ENCODE data around the gene KIAA1191. TPM values are rescaled to one million over a fixed set of nuclear protein-coding genes. Genes with fewer than 3 reads are reported as not detected.

Gene KIAA1191
- total RNA-seq, 3 donors from 2014 or later, result 82.2 to 102 (median 90.7) TPM

DNA sequence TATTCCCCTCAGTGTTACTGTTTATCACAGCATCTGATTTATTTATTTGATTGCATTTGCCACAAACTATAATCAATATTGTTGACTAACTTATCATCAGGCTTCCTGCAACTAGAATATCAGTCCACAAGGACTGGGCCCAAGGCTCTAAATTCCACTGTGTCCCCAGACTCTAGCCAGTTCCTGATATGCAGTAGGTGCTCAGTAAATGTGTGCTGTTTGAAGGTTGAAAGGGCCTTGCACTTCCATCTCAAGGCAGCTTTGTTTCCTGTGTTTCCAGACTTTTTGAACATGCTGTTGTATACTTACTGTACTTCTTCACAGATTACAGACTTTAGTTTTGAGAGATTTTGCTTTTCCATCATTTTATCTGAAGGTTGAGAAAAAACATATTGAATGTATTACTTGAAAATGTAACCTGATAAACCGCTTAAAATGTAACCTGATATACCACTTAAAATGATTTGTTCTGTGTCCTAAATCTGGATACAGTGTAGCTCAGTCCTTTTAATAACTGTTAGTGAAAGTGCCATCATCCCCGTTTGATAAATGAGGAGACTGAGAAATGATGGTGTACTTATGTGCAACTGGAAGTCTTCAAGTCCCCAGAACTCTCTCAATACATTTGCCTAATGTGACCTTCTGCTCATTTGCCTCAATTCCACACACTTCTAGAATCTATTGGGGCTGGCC, 18.7 kb downstream of the KIAA1191 start:
- no peak overlapping the region for H3K4me3 ChIP-seq
- H3K9me3 ChIP-seq, result no peaks in the 10 kb centered on the region
- TF ChIP-seq CTCF (IDR thresholded peaks at IDR 0.05) (no peak), POLR2A (IDR thresholded peaks at IDR 0.05) (no peak), POLR2AphosphoS5 (IDR thresholded peaks at IDR 0.05) (no peak)
- H3K36me3 ChIP-seq, result no peaks in the 10 kb centered on the region
- H3K27ac ChIP-seq, result no peak overlapping the region
- H3K27me3 ChIP-seq, result no peaks in the 10 kb centered on the region
- intact Hi-C loops (cut with DNase I; ENCODE audit: low total_unique reads), result no loop called here
- no peaks in the 10 kb centered on the region for H3K4me1 ChIP-seq
- DNase-seq (ENCODE audit: low spot score in 2 of 2), result no peak

GRCh38 chr5:176342158-176342483, 19.4 kb downstream of the KIAA1191 start:
- Histone ChIP-seq H3K9me3 (no peaks in the 10 kb centered on the region), H3K4me1 (no peaks in the 10 kb centered on the region), H3K36me3 (no peaks in the 10 kb centered on the region), H3K4me3 (no peak overlapping the region), H3K27me3 (no peaks in the 10 kb centered on the region), H3K27ac (no peak overlapping the region)
- intact Hi-C loops (cut with DNase I; ENCODE audit: low total_unique reads), result no loop called here
- TF ChIP-seq POLR2AphosphoS5 (IDR thresholded peaks at IDR 0.05) (no peak), POLR2A (IDR thresholded peaks at IDR 0.05) (no peak), CTCF (IDR thresholded peaks at IDR 0.05) (no peak)
- no peak for DNase-seq (ENCODE audit: low spot score in 2 of 2)

DNA sequence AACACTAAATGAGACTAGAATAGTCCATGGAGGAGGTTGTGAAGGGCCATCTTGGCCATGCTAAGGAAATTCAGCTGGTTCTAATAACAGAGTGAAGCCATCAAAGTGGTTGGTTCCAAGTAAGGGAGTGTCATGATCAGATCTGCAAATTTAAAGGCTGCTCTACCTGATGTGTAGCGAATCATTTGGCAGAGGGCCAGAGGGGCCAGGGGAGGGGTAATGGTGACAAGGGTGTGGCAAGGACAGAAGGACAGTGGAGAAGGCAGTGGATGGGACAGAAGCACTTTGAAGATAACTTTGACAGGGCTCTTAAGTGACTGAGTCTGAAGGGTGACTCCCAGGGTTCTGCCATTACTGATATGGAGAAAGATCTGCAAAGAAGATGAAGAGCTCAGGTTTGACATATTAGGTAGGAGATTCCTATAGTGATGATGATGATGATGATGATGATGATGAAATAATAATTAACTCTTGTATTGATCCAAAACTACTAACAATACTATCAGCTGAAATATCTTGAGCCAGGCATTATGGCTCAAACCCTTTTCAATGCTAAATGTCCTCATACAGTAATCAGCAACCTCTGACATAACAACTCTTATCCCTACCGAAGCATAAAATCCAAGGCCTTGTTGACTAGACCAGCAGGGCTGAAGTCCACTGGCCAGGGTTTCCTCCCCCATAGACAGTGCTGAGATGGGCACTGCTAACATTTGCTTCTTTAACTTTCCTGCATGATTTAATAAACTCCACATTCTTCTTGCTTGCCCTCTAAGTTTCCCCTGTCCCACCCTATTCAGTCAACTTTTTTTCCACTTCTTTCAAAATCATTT, 20.0 kb downstream of the KIAA1191 start:
- Histone ChIP-seq H3K27me3 (no peaks in the 10 kb centered on the region), H3K36me3 (no peaks in the 10 kb centered on the region), H3K9me3 (no peaks in the 10 kb centered on the region), H3K4me3 (no peak overlapping the region), H3K27ac (no peak overlapping the region), H3K4me1 (no peaks in the 10 kb centered on the region)
- no peak for DNase-seq (ENCODE audit: low spot score in 2 of 2)
- intact Hi-C loops (cut with DNase I; ENCODE audit: low total_unique reads), result no loop called here
- TF ChIP-seq CTCF (IDR thresholded peaks at IDR 0.05), result no peak
- TF ChIP-seq POLR2AphosphoS5 (IDR thresholded peaks at IDR 0.05), result no peak
- no peak for TF ChIP-seq POLR2A (IDR thresholded peaks at IDR 0.05)

DNA sequence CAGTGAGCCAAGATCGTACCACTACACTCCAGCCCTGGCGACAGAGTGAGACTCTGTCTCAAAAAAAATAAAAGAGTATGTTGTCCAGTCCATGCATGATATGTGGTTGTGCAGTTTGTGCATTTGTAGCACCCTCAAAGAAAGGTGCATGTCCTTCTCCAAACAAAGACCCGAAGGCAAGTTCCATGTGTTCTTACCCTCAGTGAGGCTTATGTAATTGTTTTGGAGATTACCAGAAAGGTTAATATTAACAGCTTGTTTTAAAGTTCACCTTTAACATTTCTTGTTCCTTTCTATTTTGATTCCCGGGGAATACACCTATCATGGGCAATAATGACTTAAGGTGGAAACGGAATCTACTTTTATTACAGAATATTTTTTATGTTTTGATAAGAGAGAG, 22.3 kb downstream of the KIAA1191 start:
- intact Hi-C loops (cut with DNase I; ENCODE audit: low total_unique reads), result no loop called here
- H3K27me3 ChIP-seq, result no peaks in the 10 kb centered on the region
- no peak for DNase-seq (ENCODE audit: low spot score in 2 of 2)
- no peaks in the 10 kb centered on the region for H3K9me3 ChIP-seq
- H3K4me1 ChIP-seq, result no peaks in the 10 kb centered on the region
- H3K4me3 ChIP-seq, result no peak overlapping the region
- TF ChIP-seq POLR2A (IDR thresholded peaks at IDR 0.05) (no peak), CTCF (IDR thresholded peaks at IDR 0.05) (no peak), POLR2AphosphoS5 (IDR thresholded peaks at IDR 0.05) (no peak)
- H3K27ac ChIP-seq, result no peak overlapping the region
- no peaks in the 10 kb centered on the region for H3K36me3 ChIP-seq

DNA sequence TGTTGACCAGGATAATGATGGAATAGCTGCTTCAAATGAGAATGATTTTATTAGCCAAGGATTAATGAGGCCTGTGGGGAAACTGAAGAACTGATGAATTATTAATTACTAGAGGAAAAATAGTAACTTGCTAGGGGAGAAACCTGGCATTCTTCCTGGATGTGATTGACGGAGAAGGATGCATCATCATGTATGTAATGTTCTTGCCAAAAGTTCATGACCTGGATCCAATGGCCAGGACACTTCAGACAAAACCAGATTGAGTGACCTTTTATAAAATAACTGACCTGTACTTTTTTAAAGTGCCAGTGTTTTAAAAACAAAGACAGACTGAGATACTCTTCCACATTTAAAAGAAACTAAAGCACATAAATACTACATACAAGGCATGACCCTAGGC, 23.7 kb downstream of the KIAA1191 start:
- no peak for DNase-seq (ENCODE audit: low spot score in 2 of 2)
- Histone ChIP-seq H3K36me3 (no peaks in the 10 kb centered on the region), H3K4me3 (no peak overlapping the region), H3K27me3 (no peaks in the 10 kb centered on the region), H3K4me1 (no peaks in the 10 kb centered on the region), H3K9me3 (peaks cover 0 to 6% of the 10 kb centered on the region in 2 donors), H3K27ac (no peak overlapping the region)
- intact Hi-C loops (cut with DNase I; ENCODE audit: low total_unique reads), result no loop called here
- no peak for TF ChIP-seq POLR2A (IDR thresholded peaks at IDR 0.05)
- TF ChIP-seq CTCF (IDR thresholded peaks at IDR 0.05), result no peak
- no peak for TF ChIP-seq POLR2AphosphoS5 (IDR thresholded peaks at IDR 0.05)

Measured in breast epithelium (tissue), 4 donors.